Hindlimb muscle (tissue), 1 donor: ENCODE measurements around the gene JPH3. TPM values are rescaled to one million over a fixed set of nuclear protein-coding genes. Genes with fewer than 3 reads are reported as not detected.
"Not testable (repeated sequence)": the region's sequence is repeated elsewhere in the genome, so short reads cannot be mapped to it uniquely, and the experiment has no call there.

Experiments
- DNase-seq: peaks from one replicate; pipeline ENCODE4 v3.0.0-alpha.2; 2013
- polyA plus RNA-seq: library from polyadenylated mRNA; unstranded; fragments of 120-200 nt; gene quantifications from one replicate; pipeline ENCODE4 v1.2.1, GENCODE V29; 2013; ENCODE audit not compliant: insufficient read length

Gene JPH3
- polyA plus RNA-seq, 1 donor, result 0.39 TPM

GRCh38 chr16:87656328-87656727 is 54.0 kb downstream of the JPH3 start:
- no peak for DNase-seq

GRCh38 chr16:87657621-87658192 is 55.4 kb downstream of the JPH3 start:
- no peak for DNase-seq

GRCh38 chr16:87658564-87659225 is 56.4 kb downstream of the JPH3 start:
- DNase-seq, result no peak

GRCh38 chr16:87661561-87661960 is 59.3 kb downstream of the JPH3 start:
- peak; percentile 59 for DNase-seq

- no peak for DNase-seq
These were observed 60.2 kb downstream of the JPH3 start for GRCh38 chr16:87662254-87663204.

- DNase-seq, result no peak
These were observed 62.5 kb downstream of the JPH3 start for GRCh38 chr16:87664792-87665191.

GRCh38 chr16:87665193-87665592 is 62.9 kb downstream of the JPH3 start:
- DNase-seq, result no peak

- no peak for DNase-seq
These were observed 64.6 kb downstream of the JPH3 start for GRCh38 chr16:87666919-87667318.

- no peak for DNase-seq
These were observed 65.1 kb downstream of the JPH3 start for GRCh38 chr16:87667443-87667842.

- no peak for DNase-seq
These were observed 65.6 kb downstream of the JPH3 start for GRCh38 chr16:87667946-87668345.

GRCh38 chr16:87669672-87670071 is 67.4 kb downstream of the JPH3 start:
- DNase-seq, result no peak

- DNase-seq, result no peak
These were observed 68.9 kb downstream of the JPH3 start for GRCh38 chr16:87671221-87671620.

GRCh38 chr16:87671715-87672270 is 69.5 kb downstream of the JPH3 start:
- no peak for DNase-seq

GRCh38 chr16:87674419-87674818 is 72.1 kb downstream of the JPH3 start:
- DNase-seq, result no peak

GRCh38 chr16:87675111-87675719 is 72.9 kb downstream of the JPH3 start:
- no peak for DNase-seq

GRCh38 chr16:87677830-87678229 is 75.5 kb downstream of the JPH3 start:
- DNase-seq, result no peak

- no peak for DNase-seq
These were observed 76.3 kb downstream of the JPH3 start for GRCh38 chr16:87678618-87679017.

- no peak for DNase-seq
These were observed 77.4 kb downstream of the JPH3 start for GRCh38 chr16:87679593-87680271.

- no peak for DNase-seq
These were observed 78.0 kb downstream of the JPH3 start for GRCh38 chr16:87680272-87680644.

GRCh38 chr16:87681051-87681602 is 78.8 kb downstream of the JPH3 start:
- DNase-seq, result not testable (repeated sequence)

GRCh38 chr16:87681981-87682570 is 79.8 kb downstream of the JPH3 start:
- peak; percentile 62 for DNase-seq
